GM18498 (cell line): ENCODE measurements around the gene TMUB1.

Source experiments
- ATAC-seq: cut with Tn5 transposase; IDR thresholded peaks from one replicate; pipeline ENCODE4 v1.9.1; 2021; ENCODE audit warnings: mild to moderate bottlenecking, moderate library complexity; ENCODE audit not compliant: unreplicated experiment

Gene TMUB1

GRCh38 chr7:151035026-151035717 is 48.1 kb downstream of the TMUB1 start:
- no peak for ATAC-seq

GRCh38 chr7:151034312-151035025 is 48.8 kb downstream of the TMUB1 start:
- no peak for ATAC-seq

- ATAC-seq, result no peak
Measured at GRCh38 chr7:151033864-151034249, 49.4 kb downstream of the TMUB1 start.

GRCh38 chr7:151032936-151033863 is 50.1 kb downstream of the TMUB1 start:
- no peak for ATAC-seq
